H1 (cell line): ENCODE data around the gene LPP. TPM values are rescaled to one million over a fixed set of nuclear protein-coding genes. Genes with fewer than 3 reads are reported as not detected.

Source experiments
- polyA plus RNA-seq, 7 experiments: library from polyadenylated mRNA; depleted of rRNA in 3 of 7; stranded (reverse) in 5 of 7; unstranded in 2 of 7; fragments of >200 nt in 5 of 7; fragments of 200-250 nt in 2 of 7; gene quantifications; 1 replicate in 5 of 7; 2 replicates in 1 of 7; 4 replicates in 1 of 7; pipeline versions ENCODE4 v1.2.1 to v1.2.3, GENCODE V29; 2011 to 2013; ENCODE audit warnings: missing spikeins in 2 of 7, mixed read lengths in 2 of 7
- total RNA-seq: library from RNA; stranded (reverse); fragmentation: NEBNext Ultra II Directional; extraction: Animal tissue kit (Norgen Biotek cat#: 25700); gene quantifications from 2 replicates; pipeline ENCODE4 v1.2.1, GENCODE V29; 2021
- TF ChIP-seq, protein P1 (sequence below): IDR thresholded peaks from 2 replicates; pipeline ENCODE4 v1.6.1; 2011; ENCODE audit warnings: low read length, improper control_type of control experiment

LPP gene
- total and polyA plus RNA-seq, 2 of the 8 experiments (the other 6 are each of a cell fraction or from before 2014, with no cell fraction given): 10.0 to 53.3 TPM

DNA sequence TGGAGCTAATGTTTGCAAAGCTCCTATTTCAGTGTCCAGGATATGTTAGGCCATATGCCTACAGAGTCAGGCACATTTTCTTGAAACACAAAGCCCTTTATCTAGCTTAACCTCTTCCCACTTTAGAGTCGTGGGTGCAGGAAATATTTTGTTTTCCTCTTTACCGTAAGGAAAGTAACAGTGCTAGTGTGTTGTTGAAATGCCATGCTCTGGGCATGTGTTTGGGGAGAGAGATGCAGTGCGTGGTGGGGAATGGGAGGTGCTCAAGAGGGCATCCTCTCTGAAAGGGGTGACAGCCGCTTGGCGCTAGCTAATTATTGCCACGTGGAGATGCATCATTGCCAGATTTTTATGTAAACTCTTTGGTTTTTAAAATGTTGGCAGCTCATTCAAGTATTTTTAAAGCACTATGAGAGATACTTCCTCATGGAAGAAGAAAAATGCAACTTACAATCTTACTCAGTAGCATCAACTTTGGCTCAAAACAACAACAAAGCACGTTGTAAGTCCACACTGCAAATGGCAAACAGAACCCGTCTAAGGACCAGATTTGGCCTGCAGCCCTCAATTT lies 152.6 kb downstream of the LPP start (continued):
- TF ChIP-seq, protein P1, sequence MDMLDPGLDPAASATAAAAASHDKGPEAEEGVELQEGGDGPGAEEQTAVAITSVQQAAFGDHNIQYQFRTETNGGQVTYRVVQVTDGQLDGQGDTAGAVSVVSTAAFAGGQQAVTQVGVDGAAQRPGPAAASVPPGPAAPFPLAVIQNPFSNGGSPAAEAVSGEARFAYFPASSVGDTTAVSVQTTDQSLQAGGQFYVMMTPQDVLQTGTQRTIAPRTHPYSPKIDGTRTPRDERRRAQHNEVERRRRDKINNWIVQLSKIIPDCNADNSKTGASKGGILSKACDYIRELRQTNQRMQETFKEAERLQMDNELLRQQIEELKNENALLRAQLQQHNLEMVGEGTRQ: no peak
